Keratinocyte (primary cell): ENCODE results near the gene ABHD10. TPM values are rescaled to one million over a fixed set of nuclear protein-coding genes. Genes with fewer than 3 reads are reported as not detected.

Experiments
- DNase-seq: peaks from one replicate; pipeline ENCODE4 v3.0.0-alpha.2; 2011; ENCODE audit warnings: low read depth, missing footprints, low spot score
- FAIRE-seq: peaks from 2 replicates; lab custom pipeline; 2011; peaks lifted over from hg19 to GRCh38; lab: Jason Lieb, UNC
- H2AFZ ChIP-seq: 2 replicates; pipeline ENCODE4 v1.6.0; 2012; ENCODE audit warnings: low read length, control low read depth, inconsistent platforms; ENCODE audit not compliant: control insufficient read depth
- H3K27ac ChIP-seq: 2 replicates; pipeline ENCODE4 v1.5.1; 2011; ENCODE audit warnings: low read length; ENCODE audit not compliant: control insufficient read depth, insufficient read depth
- H3K27me3 ChIP-seq: 3 replicates; pipeline ENCODE4 v1.6.0; 2011; ENCODE audit warnings: low read length; ENCODE audit not compliant: control insufficient read depth, insufficient read depth; ENCODE audit errors: extremely low read depth
- H3K36me3 ChIP-seq, 2 experiments: 2 replicates in 1 of 2; 3 replicates in 1 of 2; pipeline ENCODE4 v1.5.1; 2011; ENCODE audit warnings: low read length in 2 of 2, mild to moderate bottlenecking in 1 of 2; ENCODE audit not compliant: control insufficient read depth in 2 of 2, insufficient read depth in 2 of 2; ENCODE audit errors: extremely low read depth in 1 of 2
- H3K4me1 ChIP-seq: 3 replicates; pipeline ENCODE4 v1.5.1; 2011; ENCODE audit warnings: low read length; ENCODE audit not compliant: control insufficient read depth, insufficient read depth; ENCODE audit errors: extremely low read depth
- H3K4me2 ChIP-seq: 3 replicates; pipeline ENCODE4 v1.6.0; 2011; ENCODE audit warnings: low read depth, low read length; ENCODE audit not compliant: control insufficient read depth, insufficient read depth; ENCODE audit errors: extremely low read depth
- H3K4me3 ChIP-seq, 3 experiments: fragments of 200-600 bp in 1 of 3; sonication (generic) in 1 of 3; 2 replicates in 2 of 3; 3 replicates in 1 of 3; pipeline ENCODE4 v1.5.1; 2011 to 2016; ENCODE audit warnings: low read length in 3 of 3, mild to moderate bottlenecking in 3 of 3, control low read depth in 2 of 3, inconsistent platforms in 1 of 3, low read depth in 1 of 3, mixed read lengths in 1 of 3, mixed run types in 1 of 3, moderate library complexity in 1 of 3; ENCODE audit not compliant: control insufficient read depth in 2 of 3, insufficient read depth in 2 of 3; ENCODE audit errors: extremely low read depth in 1 of 3
- H3K79me2 ChIP-seq: 2 replicates; pipeline ENCODE4 v1.6.0; 2012; ENCODE audit warnings: low read length; ENCODE audit not compliant: control insufficient read depth, insufficient read depth
- H3K9ac ChIP-seq: 3 replicates; pipeline ENCODE4 v1.6.0; 2011; ENCODE audit warnings: low read length; ENCODE audit not compliant: control insufficient read depth, insufficient read depth; ENCODE audit errors: extremely low read depth
- H3K9me1 ChIP-seq: 3 replicates; pipeline ENCODE4 v1.6.0; 2011; ENCODE audit warnings: low read length; ENCODE audit not compliant: control insufficient read depth, insufficient read depth; ENCODE audit errors: extremely low read depth
- H3K9me3 ChIP-seq: 2 replicates; pipeline ENCODE4 v1.5.1; 2012; ENCODE audit warnings: low read depth, low read length; ENCODE audit not compliant: control insufficient read depth
- H4K20me1 ChIP-seq: 3 replicates; pipeline ENCODE4 v1.6.0; 2011; ENCODE audit warnings: low read length; ENCODE audit not compliant: control insufficient read depth, insufficient read depth; ENCODE audit errors: extremely low read depth
- EZH2 ChIP-seq: IDR thresholded peaks from one replicate; pipeline ENCODE4 v1.6.1; 2012; ENCODE audit warnings: inconsistent platforms, mild to moderate bottlenecking, low read length, moderate library complexity
- dilution Hi-C: fragments of 300-500 bp; cut with MboI; formaldehyde crosslinking; loops from one replicate; pipeline ENCODE4 v1.7.0; 2020; ENCODE audit warnings: low sequenced_read_pairs; ENCODE audit not compliant: extremely low pct_ligation_motif_present
- polyA plus RNA-seq, 5 experiments: library from polyadenylated mRNA; depleted of rRNA in 3 of 5; stranded (reverse) in 3 of 5; stranded (forward) in 1 of 5; unstranded in 1 of 5; fragments of >200 nt; gene quantifications; 1 replicate in 1 of 5; 2 replicates in 3 of 5; 3 replicates in 1 of 5; pipeline versions ENCODE4 v1.2.1 to v1.2.3, GENCODE V29; 2011 to 2012; ENCODE audit warnings: missing spikeins in 2 of 5, low read depth in 1 of 5, low replicate concordance in 1 of 5
- TF ChIP-seq, protein P1 (sequence below), 3 experiments: IDR thresholded peaks in 1 of 3; conservative IDR thresholded peaks in 1 of 3; optimal IDR thresholded peaks in 1 of 3; 2 replicates in 2 of 3; 3 replicates in 1 of 3; pipeline versions ENCODE3 to v1.5.1; 2011; ENCODE audit warnings: low read length in 3 of 3, mild to moderate bottlenecking in 3 of 3, moderate library complexity in 2 of 3, control low read depth in 1 of 3, inconsistent platforms in 1 of 3; ENCODE audit not compliant: insufficient read depth in 2 of 3; ENCODE audit errors: extremely low read depth in 1 of 3

Gene ABHD10
- polyA plus RNA-seq, 1 donor (not counting 4 experiments of a cell fraction or from before 2014, with no cell fraction given): 22.2 TPM

DNA sequence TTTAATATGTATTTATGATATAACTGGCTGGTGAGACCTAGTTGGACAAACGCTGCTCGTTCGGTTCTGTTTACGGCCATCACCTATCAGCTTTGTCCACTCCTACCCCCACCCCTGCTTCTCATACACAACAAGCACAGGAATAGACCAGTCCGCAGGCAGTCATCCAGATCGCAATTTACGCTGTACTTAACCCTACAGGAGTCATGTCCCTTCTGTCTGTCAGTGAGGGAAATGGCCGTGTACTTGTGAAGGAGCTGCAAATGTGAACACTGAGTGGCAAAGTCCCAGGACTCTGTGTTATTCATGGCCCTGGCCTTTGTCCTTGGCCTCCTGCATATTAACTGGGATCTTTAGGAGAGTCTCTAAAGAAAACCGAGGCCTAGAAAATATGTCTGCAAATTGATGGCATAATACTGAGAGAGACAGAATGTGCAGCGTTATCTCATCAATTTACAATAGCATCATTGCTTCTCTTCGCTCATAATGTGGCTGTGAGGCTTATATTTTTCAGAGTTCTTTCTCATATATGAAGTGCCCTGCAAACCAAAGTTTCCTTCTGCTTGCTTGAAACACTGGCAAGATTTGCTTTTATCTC, 7.2 kb upstream of the ABHD10 start:
- dilution Hi-C loops: no loop called here

DNA sequence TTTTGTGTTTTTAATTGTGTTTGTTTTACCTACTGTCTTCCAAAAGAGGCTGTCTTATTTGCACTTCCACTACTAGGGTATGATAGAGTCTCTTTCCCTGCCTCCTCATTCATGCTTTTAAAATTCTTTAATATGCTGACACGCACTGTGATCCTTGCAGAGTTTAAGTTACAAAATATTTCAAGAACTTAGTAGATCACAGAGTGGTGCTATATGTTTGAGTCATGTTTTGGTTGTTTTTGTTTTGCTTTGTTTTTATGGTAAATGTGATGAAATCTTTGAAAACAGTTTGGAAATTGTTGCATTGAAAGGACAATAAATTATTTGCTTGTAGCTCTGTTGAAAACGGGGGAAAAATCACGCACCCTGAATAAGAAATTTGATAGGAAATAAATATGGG, 5.9 kb upstream of the ABHD10 start:
- H3K9ac ChIP-seq: no peak overlapping the region
- no peak overlapping the region for H3K4me3 ChIP-seq
- H3K79me2 ChIP-seq: no peaks in the 10 kb centered on the region
- no peaks in the 10 kb centered on the region for H3K9me1 ChIP-seq
- H3K4me1 ChIP-seq: no peaks in the 10 kb centered on the region
- dilution Hi-C loops: no loop called here
- H3K4me2 ChIP-seq: no peak overlapping the region
- TF ChIP-seq, protein P1, sequence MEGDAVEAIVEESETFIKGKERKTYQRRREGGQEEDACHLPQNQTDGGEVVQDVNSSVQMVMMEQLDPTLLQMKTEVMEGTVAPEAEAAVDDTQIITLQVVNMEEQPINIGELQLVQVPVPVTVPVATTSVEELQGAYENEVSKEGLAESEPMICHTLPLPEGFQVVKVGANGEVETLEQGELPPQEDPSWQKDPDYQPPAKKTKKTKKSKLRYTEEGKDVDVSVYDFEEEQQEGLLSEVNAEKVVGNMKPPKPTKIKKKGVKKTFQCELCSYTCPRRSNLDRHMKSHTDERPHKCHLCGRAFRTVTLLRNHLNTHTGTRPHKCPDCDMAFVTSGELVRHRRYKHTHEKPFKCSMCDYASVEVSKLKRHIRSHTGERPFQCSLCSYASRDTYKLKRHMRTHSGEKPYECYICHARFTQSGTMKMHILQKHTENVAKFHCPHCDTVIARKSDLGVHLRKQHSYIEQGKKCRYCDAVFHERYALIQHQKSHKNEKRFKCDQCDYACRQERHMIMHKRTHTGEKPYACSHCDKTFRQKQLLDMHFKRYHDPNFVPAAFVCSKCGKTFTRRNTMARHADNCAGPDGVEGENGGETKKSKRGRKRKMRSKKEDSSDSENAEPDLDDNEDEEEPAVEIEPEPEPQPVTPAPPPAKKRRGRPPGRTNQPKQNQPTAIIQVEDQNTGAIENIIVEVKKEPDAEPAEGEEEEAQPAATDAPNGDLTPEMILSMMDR (optimal IDR thresholded peaks at IDR 0.05 in 1 of 3, IDR thresholded peaks at IDR 0.05 in 1 of 3, conservative IDR thresholded peaks at IDR 0.05 in 1 of 3; ENCODE audit: extremely low read depth in 1 of 3, insufficient read depth in 2 of 3, low read length in 3 of 3): no peak
- no peak for TF ChIP-seq EZH2
- DNase-seq (no peak), FAIRE-seq (peak; percentile 23)
- no peak overlapping the region for H2AFZ ChIP-seq
- H3K9me3 ChIP-seq: no peaks in the 10 kb centered on the region
- H3K27me3 ChIP-seq: no peaks in the 10 kb centered on the region
- peaks cover 16 to 36% of the 10 kb centered on the region in 2 experiments for H3K36me3 ChIP-seq
- H4K20me1 ChIP-seq: no peaks in the 10 kb centered on the region
- H3K27ac ChIP-seq: no peak overlapping the region

More for the DNA sequence above, 7.2 kb upstream of the ABHD10 start:
- FAIRE-seq (no peak), DNase-seq (no peak)
- Histone ChIP-seq H3K79me2 (no peaks in the 10 kb centered on the region), H3K27me3 (no peaks in the 10 kb centered on the region), H3K9ac (no peak overlapping the region), H3K9me1 (no peaks in the 10 kb centered on the region), H2AFZ (no peak overlapping the region), H3K9me3 (no peaks in the 10 kb centered on the region), H3K4me3 (no peak overlapping the region), H3K27ac (no peak overlapping the region), H3K4me2 (no peak overlapping the region), H4K20me1 (no peaks in the 10 kb centered on the region), H3K36me3 (peaks cover 16 to 39% of the 10 kb centered on the region in 2 experiments), H3K4me1 (peaks cover 4% of the 10 kb centered on the region)
- TF ChIP-seq EZH2: no peak
- TF ChIP-seq, protein P1 (optimal IDR thresholded peaks at IDR 0.05 in 1 of 3, IDR thresholded peaks at IDR 0.05 in 1 of 3, conservative IDR thresholded peaks at IDR 0.05 in 1 of 3; ENCODE audit: extremely low read depth in 1 of 3, insufficient read depth in 2 of 3, low read length in 3 of 3): no peak
